HCT116 (cell line): ENCODE measurements around the gene FAM162A. TPM values are rescaled to one million over a fixed set of nuclear protein-coding genes. Genes with fewer than 3 reads are reported as not detected.
A peak's percentile ranks its signal among the peaks of the same experiment; 100 is the strongest.

Experiments used
- EGR1 ChIP-seq: IDR thresholded peaks from 2 replicates; pipeline ENCODE4 v1.6.1; 2012; ENCODE audit warnings: low read depth
- ELF1 ChIP-seq: IDR thresholded peaks from 2 replicates; pipeline ENCODE4 v1.6.1; 2012; ENCODE audit warnings: low read depth, borderline replicate concordance
- EZH2phosphoT487 ChIP-seq: fragments of 200-600 bp; IDR thresholded peaks from 2 replicates; pipeline ENCODE4 v1.6.1; 2018; ENCODE audit warnings: antibody characterized with exemption, borderline replicate concordance
- FOSL1 ChIP-seq: IDR thresholded peaks from 2 replicates; pipeline ENCODE4 v1.6.1; 2012; ENCODE audit warnings: low read depth
- RAD21 ChIP-seq: IDR thresholded peaks from 2 replicates; pipeline ENCODE4 v1.6.1; 2012; ENCODE audit warnings: low read depth, mild to moderate bottlenecking
- REST ChIP-seq: IDR thresholded peaks from 2 replicates; pipeline ENCODE4 v1.6.1; 2012; ENCODE audit warnings: low read depth
- SIN3A ChIP-seq: IDR thresholded peaks from 2 replicates; pipeline ENCODE4 v1.6.1; 2012; ENCODE audit warnings: low read depth
- TCF7L2 ChIP-seq: IDR thresholded peaks from 2 replicates; pipeline ENCODE4 v1.7.0; 2011; ENCODE audit warnings: borderline replicate concordance, inconsistent platforms; ENCODE audit not compliant: insufficient read depth, insufficient read length; ENCODE audit errors: extremely low read depth
- ZBTB33 ChIP-seq: IDR thresholded peaks from 2 replicates; pipeline ENCODE4 v1.6.1; 2011; ENCODE audit warnings: mild to moderate bottlenecking, low read length, moderate library complexity; ENCODE audit not compliant: insufficient replicate concordance; ENCODE audit errors: extremely low read depth
- total RNA-seq: library from RNA; stranded (reverse); gene quantifications from one replicate; pipeline ENCODE4 v1.2.1, GENCODE V29; 2021; ENCODE audit not compliant: unreplicated experiment

The FAM162A gene
- total RNA-seq, 1 experiment from 2014 or later: 74.1 TPM

DNA sequence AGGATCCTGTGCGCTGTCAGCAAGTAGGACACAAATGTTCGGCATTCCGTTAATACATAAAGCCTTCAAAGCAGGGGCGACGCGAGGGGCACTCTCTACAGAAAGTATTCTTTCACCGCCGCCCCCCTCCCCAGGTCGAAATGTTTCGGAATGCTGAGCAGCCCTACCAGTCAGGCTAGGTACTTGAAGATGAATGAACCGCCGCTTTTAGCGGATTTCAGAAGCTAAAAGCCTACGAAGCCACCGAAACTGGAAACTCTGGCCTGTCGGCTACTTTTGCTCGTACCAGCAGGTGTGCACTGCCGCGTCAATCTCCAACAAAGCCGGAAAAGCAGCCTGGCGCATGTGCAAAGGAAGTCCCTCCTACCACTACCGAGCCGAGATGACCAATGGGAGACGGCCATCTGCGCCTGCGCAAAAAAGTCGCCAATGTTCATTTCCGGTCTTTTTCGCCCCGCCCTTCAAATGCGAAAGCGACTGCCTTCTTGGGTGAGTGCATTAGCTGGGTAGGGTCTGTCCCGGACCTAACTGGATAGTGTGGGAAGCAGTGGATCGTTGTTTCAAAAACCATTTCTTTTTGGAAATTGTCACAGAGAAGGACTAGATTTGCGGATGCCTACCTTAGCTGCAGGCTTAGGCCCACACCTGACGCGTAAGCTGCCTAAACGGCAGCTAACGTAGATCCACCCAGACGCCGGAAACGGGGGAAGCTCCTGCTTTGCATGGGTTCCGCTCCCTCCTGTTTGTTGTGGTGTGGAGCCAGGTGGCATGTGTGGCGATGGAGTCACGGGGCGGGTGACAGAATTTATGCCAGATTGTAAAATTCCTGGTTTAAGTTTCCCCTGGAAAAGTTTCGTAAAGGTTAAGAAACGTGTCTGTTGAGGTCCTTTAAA is 32.0 kb downstream of the FAM162A start, which contains the start of gene WDR5B (continued):
- TF ChIP-seq TCF7L2 (no peak), RAD21 (no peak), FOSL1 (no peak), EZH2phosphoT487 (no peak), ELF1 (peak; percentile 73), EGR1 (no peak), ZBTB33 (no peak), REST (no peak), SIN3A (peak; percentile 89)
